Testis (tissue), 3 donors: ENCODE data around the gene PLA2R1. TPM values are rescaled to one million over a fixed set of nuclear protein-coding genes. Genes with fewer than 3 reads are reported as not detected.

Experiments
- DNase-seq: peaks from one replicate; pipeline ENCODE4 v3.0.0-alpha.2; 2019
- H3K27ac ChIP-seq, 2 donors: fragments of 200-600 bp; sonication (generic); one replicate each; pipeline ENCODE4 v1.5.1; 2019
- H3K27me3 ChIP-seq: fragments of 200-600 bp; sonication (generic); one replicate; pipeline ENCODE4 v1.5.1; 2019
- H3K36me3 ChIP-seq: fragments of 200-600 bp; sonication (generic); one replicate; pipeline ENCODE4 v1.5.1; 2017; ENCODE audit warnings: low read depth; ENCODE audit errors: missing control alignments
- H3K4me1 ChIP-seq: fragments of 200-600 bp; sonication (generic); one replicate; pipeline ENCODE4 v1.5.1; 2019
- H3K4me3 ChIP-seq, 2 donors: fragments of 200-600 bp; sonication (generic); one replicate each; pipeline ENCODE4 v1.5.1; 2017 to 2019
- H3K9me3 ChIP-seq: fragments of 200-600 bp; sonication (generic); one replicate; pipeline ENCODE4 v1.5.1; 2017
- POLR2A ChIP-seq: fragments of 450-650 bp; IDR thresholded peaks from one replicate; pipeline ENCODE4 v1.6.1; 2017; ENCODE audit warnings: antibody characterized with exemption, mild to moderate bottlenecking, moderate library complexity
- WGBS, 2 donors: methylation state at CpG; one replicate each; pipeline ENCODE4 v1.1.5; 2018; 5-methylcytosine and 5-hydroxymethylcytosine counted together
- intact Hi-C: fragments of 100-400 bp; cut with DNase I; formaldehyde crosslinking; loops from one replicate; pipeline ENCODE4 v1.15.1; 2023; ENCODE audit warnings: low total_unique reads
- polyA plus RNA-seq: library from polyadenylated mRNA; stranded (reverse); fragments of 350-450 nt; fragmentation: Illumina TruSeq; extraction: RNeasy Lipid Tissue Mini Kit (QIAGEN cat#74804); gene quantifications from one replicate; pipeline ENCODE4 v1.2.3, GENCODE V29; 2014; ENCODE audit warnings: low read depth, low replicate concordance; ENCODE audit not compliant: insufficient read depth
- total RNA-seq, 2 donors: library from RNA; depleted of rRNA; stranded (reverse); fragments of >200 nt; gene quantifications; one replicate each; pipeline ENCODE4 v1.2.3, GENCODE V29; 2016
- TF ChIP-seq, protein P1 (sequence below), 3 experiments: fragments of 450-650 bp in 2 of 3; fragments of 200-600 bp in 1 of 3; sonication (generic) in 1 of 3; IDR thresholded peaks; one replicate each; pipeline ENCODE4 v1.5.1; 2016 to 2019; ENCODE audit warnings: antibody characterized with exemption in 3 of 3, mild to moderate bottlenecking in 2 of 3, moderate library complexity in 1 of 3

The PLA2R1 gene
- total and polyA plus RNA-seq, 3 donors from 2014 or later = 3.4 to 5.3 (median 5.0) TPM

DNA sequence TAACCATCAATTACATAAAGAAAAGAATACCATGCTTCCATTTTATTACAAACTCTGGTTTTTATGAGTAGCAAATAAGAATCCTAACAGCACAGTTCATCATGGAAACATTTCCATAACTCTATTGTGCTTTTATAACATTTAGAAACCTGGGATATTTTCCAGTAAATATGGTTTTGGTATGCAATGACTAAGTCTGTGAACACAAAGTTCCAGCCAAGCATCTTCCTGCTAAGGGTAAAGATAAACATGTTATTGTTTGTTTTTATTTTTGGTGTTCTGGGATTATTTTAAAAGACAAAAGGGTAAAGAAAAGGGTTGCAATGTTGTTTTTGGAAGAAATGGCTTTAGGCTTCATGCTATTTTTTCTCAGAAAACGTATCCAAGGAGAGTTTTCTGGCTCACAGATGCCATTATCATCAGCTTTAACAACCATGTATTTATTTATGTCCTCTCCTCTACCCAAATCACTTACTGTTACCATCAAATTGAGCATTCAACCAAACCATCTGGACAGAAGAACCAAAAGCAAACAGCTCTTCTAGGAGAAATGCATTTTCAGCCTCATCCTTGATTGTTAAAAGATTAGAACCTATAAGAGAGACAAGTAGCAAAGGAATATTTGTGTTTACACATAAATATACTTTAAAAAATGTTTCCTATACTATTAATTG, 116.0 kb downstream of the PLA2R1 start:
- H3K27ac ChIP-seq = peak overlapping the region; percentile 54 to 70
- H3K4me3 ChIP-seq = no peak overlapping the region
- peaks cover 21% of the 10 kb centered on the region for H3K4me1 ChIP-seq
- no peak for DNase-seq
- WGBS, 2 donors = 21 to 40% methylated on average over 1 of the region's 1 CpG
- no peak for TF ChIP-seq POLR2A
- TF ChIP-seq, protein P1, sequence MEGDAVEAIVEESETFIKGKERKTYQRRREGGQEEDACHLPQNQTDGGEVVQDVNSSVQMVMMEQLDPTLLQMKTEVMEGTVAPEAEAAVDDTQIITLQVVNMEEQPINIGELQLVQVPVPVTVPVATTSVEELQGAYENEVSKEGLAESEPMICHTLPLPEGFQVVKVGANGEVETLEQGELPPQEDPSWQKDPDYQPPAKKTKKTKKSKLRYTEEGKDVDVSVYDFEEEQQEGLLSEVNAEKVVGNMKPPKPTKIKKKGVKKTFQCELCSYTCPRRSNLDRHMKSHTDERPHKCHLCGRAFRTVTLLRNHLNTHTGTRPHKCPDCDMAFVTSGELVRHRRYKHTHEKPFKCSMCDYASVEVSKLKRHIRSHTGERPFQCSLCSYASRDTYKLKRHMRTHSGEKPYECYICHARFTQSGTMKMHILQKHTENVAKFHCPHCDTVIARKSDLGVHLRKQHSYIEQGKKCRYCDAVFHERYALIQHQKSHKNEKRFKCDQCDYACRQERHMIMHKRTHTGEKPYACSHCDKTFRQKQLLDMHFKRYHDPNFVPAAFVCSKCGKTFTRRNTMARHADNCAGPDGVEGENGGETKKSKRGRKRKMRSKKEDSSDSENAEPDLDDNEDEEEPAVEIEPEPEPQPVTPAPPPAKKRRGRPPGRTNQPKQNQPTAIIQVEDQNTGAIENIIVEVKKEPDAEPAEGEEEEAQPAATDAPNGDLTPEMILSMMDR (IDR thresholded peaks at IDR 0.05) = no peak
- intact Hi-C loops = no loop called here
- no peaks in the 10 kb centered on the region for H3K9me3 ChIP-seq
- H3K36me3 ChIP-seq = no peaks in the 10 kb centered on the region
- H3K27me3 ChIP-seq = no peaks in the 10 kb centered on the region

DNA sequence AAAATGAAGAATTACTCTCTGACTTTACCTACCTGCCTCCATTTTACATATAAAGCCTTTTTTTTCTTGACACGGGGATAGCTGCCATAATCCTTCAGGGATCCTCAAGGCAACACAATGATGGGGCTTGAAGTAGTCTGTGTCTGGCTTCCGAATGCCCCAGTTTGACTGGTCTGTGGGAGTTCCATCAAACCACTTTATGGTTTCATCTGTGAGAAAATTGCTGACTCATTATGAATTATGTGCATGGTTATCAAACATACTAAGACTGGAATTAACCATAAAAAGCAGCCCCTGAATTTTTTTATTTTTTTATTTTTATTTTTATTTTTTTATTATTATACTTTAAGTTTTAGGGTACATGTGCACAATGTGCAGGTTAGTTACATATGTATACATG, 117.5 kb downstream of the PLA2R1 start:
- no peak for DNase-seq
- 81 to 90% methylated on average over 2 of the region's 2 CpGs for WGBS, 2 donors
- Histone ChIP-seq H3K27me3 (no peaks in the 10 kb centered on the region), H3K9me3 (no peaks in the 10 kb centered on the region), H3K4me3 (no peak overlapping the region), H3K4me1 (peaks cover 21% of the 10 kb centered on the region), H3K27ac (no peak overlapping the region), H3K36me3 (no peaks in the 10 kb centered on the region)
- intact Hi-C loops = no loop called here
- TF ChIP-seq, protein P1 (IDR thresholded peaks at IDR 0.05) = no peak
- TF ChIP-seq POLR2A = no peak

DNA sequence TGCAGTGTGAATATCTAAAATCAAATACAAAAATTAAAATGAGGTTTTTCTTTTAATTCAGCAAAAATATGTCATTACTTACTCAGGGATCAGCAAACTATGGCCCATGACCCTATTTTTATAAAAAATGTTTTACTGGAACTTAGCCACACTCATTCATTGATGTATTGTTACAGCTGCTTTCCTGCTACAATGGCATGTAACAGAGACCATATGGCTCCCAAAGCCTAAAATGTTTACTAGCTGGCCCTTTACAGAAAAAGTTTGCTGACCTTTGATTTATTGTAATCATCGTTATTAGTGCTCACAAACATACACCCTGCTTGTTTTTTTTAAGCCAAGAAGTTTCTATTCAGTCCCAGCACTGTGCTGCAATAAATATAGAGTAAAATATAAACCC, 120.3 kb downstream of the PLA2R1 start:
- Histone ChIP-seq H3K36me3 (no peaks in the 10 kb centered on the region), H3K4me1 (peaks cover 26% of the 10 kb centered on the region), H3K27ac (peak overlapping the region in 1 of 2 donors; percentile 46), H3K27me3 (no peaks in the 10 kb centered on the region), H3K9me3 (no peaks in the 10 kb centered on the region), H3K4me3 (no peak overlapping the region)
- intact Hi-C loops = no loop called here
- WGBS, 2 donors = 35 to 49% methylated on average over 1 of the region's 1 CpG
- no peak for DNase-seq
- TF ChIP-seq POLR2A = no peak
- TF ChIP-seq, protein P1 (IDR thresholded peaks at IDR 0.05) = no peak

DNA sequence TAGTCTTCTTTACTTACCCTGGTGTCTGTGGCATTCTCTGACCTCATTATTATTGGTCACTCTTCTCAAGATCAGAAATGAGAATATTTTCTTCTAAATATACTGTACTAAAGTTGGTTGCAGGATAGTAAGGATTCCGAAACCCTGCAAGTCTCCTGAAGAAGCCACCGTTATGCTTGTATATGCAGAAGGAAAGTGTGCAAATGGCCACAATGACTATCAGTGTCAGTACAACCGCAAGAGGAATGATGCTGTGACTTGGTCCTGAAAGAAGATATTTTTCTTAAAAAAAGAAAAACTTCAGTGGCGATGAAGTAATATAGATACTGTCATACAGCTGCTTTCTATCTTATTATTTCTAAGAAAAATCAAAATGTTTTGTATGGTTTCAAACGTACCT, 120.7 kb downstream of the PLA2R1 start:
- TF ChIP-seq, protein P1 (IDR thresholded peaks at IDR 0.05) = no peak
- no peak for TF ChIP-seq POLR2A
- Histone ChIP-seq H3K36me3 (no peaks in the 10 kb centered on the region), H3K9me3 (no peaks in the 10 kb centered on the region), H3K4me3 (no peak overlapping the region), H3K27ac (peak overlapping the region in 1 of 2 donors; percentile 46), H3K4me1 (peaks cover 25% of the 10 kb centered on the region), H3K27me3 (no peaks in the 10 kb centered on the region)
- 70 to 76% methylated on average over 5 of the region's 5 CpGs for WGBS, 2 donors
- intact Hi-C loops = no loop called here
- DNase-seq = no peak

DNA sequence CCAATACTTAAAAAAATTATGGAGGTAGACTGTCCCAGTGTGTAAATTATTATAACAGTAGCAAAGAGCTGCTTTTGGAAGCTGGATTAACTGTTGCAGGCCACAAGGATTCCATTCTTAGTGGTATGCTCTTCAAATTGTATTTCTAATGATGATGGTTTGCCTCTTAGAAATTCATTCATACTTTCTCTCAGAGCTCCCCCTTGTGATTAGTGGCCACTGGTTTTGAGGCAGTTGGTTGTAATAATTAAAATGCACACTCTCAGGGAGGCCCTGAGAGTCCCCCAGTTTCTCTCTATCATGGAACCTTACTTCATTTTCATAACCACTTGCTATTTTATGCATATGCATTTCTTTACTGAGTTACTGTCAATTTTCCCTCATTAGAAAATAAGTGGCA, 122.5 kb downstream of the PLA2R1 start:
- TF ChIP-seq, protein P1 (IDR thresholded peaks at IDR 0.05) = peak in 2 of 3 experiments; percentile 11 to 22
- TF ChIP-seq POLR2A = no peak
- H3K9me3 ChIP-seq = no peaks in the 10 kb centered on the region
- peaks cover 20% of the 10 kb centered on the region for H3K4me1 ChIP-seq
- H3K4me3 ChIP-seq = no peak overlapping the region
- no peaks in the 10 kb centered on the region for H3K27me3 ChIP-seq
- DNase-seq = peak; percentile 36
- intact Hi-C loops = no loop called here
- H3K27ac ChIP-seq = no peak overlapping the region
- H3K36me3 ChIP-seq = no peaks in the 10 kb centered on the region
